ENCODE results near the gene ALKBH1.

DNA sequence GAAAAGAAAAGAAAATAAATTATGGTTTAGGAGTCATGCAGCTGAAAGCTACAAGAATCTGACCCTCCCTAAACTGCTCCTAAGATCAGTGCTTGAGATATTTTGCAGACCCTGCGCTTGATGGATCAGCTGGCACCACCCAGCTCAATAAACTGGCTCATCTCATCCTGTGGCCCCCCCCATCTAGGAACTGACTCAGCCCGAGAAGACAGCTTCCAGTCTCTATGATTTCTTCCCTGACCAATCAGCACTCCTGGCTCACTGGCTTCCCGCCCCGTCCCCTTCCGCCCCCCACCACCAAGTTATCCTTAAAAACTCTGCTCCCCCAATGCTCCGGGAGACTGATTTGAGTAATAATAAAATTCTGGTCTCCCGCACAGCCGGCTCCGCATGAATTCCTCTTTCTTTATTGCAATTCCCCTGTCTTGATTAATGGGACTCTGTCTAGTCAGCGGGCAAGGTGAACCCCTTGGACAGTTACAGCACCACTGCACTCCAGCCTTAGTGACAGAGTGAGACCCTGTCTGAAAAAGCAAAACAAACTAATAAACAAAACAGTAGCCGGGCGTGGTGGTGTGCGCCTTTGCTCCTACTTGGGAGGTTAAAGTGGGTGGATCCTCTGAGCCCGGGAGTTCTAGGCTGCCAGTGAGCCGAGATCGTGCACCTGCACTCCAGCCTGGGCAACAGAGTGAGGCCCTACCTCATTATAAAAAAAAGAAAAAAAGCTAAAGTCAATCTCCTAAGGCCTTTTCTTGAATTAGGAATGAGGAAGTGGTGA, 66.9 kb downstream of the ALKBH1 start:
- TF ChIP-seq, protein P1, sequence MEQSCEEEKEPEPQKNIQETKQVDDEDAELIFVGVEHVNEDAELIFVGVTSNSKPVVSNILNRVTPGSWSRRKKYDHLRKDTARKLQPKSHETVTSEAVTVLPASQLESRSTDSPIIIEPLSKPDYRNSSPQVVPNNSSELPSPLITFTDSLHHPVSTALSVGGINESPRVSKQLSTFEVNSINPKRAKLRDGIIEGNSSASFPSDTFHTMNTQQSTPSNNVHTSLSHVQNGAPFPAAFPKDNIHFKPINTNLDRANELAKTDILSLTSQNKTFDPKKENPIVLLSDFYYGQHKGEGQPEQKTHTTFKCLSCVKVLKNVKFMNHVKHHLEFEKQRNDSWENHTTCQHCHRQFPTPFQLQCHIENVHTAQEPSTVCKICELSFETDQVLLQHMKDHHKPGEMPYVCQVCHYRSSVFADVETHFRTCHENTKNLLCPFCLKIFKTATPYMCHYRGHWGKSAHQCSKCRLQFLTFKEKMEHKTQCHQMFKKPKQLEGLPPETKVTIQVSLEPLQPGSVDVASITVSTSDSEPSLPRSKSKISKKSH (CRISPR knock-in tag; IDR thresholded peaks at IDR 0.05; ENCODE audit: borderline replicate concordance): no peak
- TF ChIP-seq, protein P2, sequence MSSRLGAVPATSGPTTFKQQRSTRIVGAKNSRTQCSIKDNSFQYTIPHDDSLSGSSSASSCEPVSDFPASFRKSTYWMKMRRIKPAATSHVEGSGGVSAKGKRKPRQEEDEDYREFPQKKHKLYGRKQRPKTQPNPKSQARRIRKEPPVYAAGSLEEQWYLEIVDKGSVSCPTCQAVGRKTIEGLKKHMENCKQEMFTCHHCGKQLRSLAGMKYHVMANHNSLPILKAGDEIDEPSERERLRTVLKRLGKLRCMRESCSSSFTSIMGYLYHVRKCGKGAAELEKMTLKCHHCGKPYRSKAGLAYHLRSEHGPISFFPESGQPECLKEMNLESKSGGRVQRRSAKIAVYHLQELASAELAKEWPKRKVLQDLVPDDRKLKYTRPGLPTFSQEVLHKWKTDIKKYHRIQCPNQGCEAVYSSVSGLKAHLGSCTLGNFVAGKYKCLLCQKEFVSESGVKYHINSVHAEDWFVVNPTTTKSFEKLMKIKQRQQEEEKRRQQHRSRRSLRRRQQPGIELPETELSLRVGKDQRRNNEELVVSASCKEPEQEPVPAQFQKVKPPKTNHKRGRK (CRISPR knock-in tag; IDR thresholded peaks at IDR 0.05): no peak
- TF ChIP-seq ETV5 (CRISPR knock-in tag; IDR thresholded peaks at IDR 0.05; ENCODE audit: borderline replicate concordance) (no peak), POLR2AphosphoS5 (IDR thresholded peaks at IDR 0.05; ENCODE audit: low read depth, low read length) (no peak)
- TF ChIP-seq, protein P3, sequence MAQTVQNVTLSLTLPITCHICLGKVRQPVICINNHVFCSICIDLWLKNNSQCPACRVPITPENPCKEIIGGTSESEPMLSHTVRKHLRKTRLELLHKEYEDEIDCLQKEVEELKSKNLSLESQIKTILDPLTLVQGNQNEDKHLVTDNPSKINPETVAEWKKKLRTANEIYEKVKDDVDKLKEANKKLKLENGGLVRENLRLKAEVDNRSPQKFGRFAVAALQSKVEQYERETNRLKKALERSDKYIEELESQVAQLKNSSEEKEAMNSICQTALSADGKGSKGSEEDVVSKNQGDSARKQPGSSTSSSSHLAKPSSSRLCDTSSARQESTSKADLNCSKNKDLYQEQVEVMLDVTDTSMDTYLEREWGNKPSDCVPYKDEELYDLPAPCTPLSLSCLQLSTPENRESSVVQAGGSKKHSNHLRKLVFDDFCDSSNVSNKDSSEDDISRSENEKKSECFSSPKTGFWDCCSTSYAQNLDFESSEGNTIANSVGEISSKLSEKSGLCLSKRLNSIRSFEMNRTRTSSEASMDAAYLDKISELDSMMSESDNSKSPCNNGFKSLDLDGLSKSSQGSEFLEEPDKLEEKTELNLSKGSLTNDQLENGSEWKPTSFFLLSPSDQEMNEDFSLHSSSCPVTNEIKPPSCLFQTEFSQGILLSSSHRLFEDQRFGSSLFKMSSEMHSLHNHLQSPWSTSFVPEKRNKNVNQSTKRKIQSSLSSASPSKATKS (CRISPR knock-in tag; IDR thresholded peaks at IDR 0.05): no peak
- TF ChIP-seq, protein P4, sequence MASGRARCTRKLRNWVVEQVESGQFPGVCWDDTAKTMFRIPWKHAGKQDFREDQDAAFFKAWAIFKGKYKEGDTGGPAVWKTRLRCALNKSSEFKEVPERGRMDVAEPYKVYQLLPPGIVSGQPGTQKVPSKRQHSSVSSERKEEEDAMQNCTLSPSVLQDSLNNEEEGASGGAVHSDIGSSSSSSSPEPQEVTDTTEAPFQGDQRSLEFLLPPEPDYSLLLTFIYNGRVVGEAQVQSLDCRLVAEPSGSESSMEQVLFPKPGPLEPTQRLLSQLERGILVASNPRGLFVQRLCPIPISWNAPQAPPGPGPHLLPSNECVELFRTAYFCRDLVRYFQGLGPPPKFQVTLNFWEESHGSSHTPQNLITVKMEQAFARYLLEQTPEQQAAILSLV (CRISPR knock-in tag; IDR thresholded peaks at IDR 0.05; ENCODE audit: borderline replicate concordance): no peak
- TF ChIP-seq, protein P5, sequence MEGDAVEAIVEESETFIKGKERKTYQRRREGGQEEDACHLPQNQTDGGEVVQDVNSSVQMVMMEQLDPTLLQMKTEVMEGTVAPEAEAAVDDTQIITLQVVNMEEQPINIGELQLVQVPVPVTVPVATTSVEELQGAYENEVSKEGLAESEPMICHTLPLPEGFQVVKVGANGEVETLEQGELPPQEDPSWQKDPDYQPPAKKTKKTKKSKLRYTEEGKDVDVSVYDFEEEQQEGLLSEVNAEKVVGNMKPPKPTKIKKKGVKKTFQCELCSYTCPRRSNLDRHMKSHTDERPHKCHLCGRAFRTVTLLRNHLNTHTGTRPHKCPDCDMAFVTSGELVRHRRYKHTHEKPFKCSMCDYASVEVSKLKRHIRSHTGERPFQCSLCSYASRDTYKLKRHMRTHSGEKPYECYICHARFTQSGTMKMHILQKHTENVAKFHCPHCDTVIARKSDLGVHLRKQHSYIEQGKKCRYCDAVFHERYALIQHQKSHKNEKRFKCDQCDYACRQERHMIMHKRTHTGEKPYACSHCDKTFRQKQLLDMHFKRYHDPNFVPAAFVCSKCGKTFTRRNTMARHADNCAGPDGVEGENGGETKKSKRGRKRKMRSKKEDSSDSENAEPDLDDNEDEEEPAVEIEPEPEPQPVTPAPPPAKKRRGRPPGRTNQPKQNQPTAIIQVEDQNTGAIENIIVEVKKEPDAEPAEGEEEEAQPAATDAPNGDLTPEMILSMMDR (CRISPR knock-in tag; IDR thresholded peaks at IDR 0.05): no peak
- TF ChIP-seq, protein P6, sequence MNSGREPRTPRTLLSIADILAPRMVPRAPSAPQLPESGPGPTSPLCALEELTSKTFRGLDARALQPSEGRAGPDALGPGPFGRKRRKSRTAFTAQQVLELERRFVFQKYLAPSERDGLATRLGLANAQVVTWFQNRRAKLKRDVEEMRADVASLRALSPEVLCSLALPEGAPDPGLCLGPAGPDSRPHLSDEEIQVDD (CRISPR knock-in tag; IDR thresholded peaks at IDR 0.05; ENCODE audit: borderline replicate concordance): no peak
- TF ChIP-seq, protein P7, sequence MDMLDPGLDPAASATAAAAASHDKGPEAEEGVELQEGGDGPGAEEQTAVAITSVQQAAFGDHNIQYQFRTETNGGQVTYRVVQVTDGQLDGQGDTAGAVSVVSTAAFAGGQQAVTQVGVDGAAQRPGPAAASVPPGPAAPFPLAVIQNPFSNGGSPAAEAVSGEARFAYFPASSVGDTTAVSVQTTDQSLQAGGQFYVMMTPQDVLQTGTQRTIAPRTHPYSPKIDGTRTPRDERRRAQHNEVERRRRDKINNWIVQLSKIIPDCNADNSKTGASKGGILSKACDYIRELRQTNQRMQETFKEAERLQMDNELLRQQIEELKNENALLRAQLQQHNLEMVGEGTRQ (IDR thresholded peaks at IDR 0.05; ENCODE audit: low read depth, low read length): no peak
- TF ChIP-seq, protein P7 (CRISPR knock-in tag; IDR thresholded peaks at IDR 0.05; ENCODE audit: borderline replicate concordance): no peak
